ENCODE results near the gene MYPOP. TPM values are rescaled to one million over a fixed set of nuclear protein-coding genes. Genes with fewer than 3 reads are reported as not detected.

MYPOP gene
- total and polyA plus RNA-seq, 9 of the 15 experiments (the other 6 are each of a cell fraction or from before 2014, with no cell fraction given): 0.32 to 7.6 (median 1.6) TPM

DNA sequence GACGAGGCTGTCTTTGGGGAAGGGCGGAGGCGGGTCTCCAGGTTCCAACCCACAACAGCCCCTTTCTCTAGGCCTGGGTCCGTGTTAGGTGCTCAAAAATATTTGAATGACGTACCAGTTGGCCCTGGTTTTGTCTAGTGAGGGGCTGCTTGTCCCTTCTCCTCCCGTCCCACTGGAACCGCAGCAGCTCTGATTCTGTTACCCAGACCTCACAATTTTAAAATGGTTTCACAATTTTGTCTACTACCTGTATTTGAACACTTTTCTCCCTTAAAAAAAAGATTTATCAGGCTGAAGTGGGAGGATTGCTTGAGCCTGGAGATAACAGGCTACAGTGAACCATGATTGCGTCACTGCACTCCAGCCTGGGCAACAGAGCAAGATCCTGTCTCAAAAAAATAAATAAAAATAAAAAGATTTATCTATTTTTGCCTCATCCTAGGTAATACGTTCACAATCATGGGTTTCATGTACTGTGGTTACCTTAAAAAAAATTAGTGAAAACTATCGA is 15.2 kb downstream of the MYPOP start (continued):
- TF ChIP-seq, protein P1, sequence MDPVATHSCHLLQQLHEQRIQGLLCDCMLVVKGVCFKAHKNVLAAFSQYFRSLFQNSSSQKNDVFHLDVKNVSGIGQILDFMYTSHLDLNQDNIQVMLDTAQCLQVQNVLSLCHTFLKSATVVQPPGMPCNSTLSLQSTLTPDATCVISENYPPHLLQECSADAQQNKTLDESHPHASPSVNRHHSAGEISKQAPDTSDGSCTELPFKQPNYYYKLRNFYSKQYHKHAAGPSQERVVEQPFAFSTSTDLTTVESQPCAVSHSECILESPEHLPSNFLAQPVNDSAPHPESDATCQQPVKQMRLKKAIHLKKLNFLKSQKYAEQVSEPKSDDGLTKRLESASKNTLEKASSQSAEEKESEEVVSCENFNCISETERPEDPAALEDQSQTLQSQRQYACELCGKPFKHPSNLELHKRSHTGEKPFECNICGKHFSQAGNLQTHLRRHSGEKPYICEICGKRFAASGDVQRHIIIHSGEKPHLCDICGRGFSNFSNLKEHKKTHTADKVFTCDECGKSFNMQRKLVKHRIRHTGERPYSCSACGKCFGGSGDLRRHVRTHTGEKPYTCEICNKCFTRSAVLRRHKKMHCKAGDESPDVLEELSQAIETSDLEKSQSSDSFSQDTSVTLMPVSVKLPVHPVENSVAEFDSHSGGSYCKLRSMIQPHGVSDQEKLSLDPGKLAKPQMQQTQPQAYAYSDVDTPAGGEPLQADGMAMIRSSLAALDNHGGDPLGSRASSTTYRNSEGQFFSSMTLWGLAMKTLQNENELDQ (CRISPR knock-in tag; IDR thresholded peaks at IDR 0.05; ENCODE audit: borderline replicate concordance): no peak
- TF ChIP-seq CREBBP (IDR thresholded peaks at IDR 0.05; ENCODE audit: low read depth, low read length): no peak
- TF ChIP-seq LCOR (CRISPR knock-in tag; IDR thresholded peaks at IDR 0.05): no peak
- no peak for TF ChIP-seq MTA2 (IDR thresholded peaks at IDR 0.05; ENCODE audit: low read depth)
- no peak for TF ChIP-seq SAFB2 (IDR thresholded peaks at IDR 0.05; ENCODE audit: borderline replicate concordance, low read depth, low read length, severe bottlenecking)
- TF ChIP-seq HDGF (IDR thresholded peaks at IDR 0.05): no peak
- TF ChIP-seq, protein P2, sequence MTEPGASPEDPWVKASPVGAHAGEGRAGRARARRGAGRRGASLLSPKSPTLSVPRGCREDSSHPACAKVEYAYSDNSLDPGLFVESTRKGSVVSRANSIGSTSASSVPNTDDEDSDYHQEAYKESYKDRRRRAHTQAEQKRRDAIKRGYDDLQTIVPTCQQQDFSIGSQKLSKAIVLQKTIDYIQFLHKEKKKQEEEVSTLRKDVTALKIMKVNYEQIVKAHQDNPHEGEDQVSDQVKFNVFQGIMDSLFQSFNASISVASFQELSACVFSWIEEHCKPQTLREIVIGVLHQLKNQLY (CRISPR knock-in tag; conservative IDR thresholded peaks at IDR 0.05): no peak
- no peak for TF ChIP-seq EHMT2 (IDR thresholded peaks at IDR 0.05)
- TF ChIP-seq, protein P3, sequence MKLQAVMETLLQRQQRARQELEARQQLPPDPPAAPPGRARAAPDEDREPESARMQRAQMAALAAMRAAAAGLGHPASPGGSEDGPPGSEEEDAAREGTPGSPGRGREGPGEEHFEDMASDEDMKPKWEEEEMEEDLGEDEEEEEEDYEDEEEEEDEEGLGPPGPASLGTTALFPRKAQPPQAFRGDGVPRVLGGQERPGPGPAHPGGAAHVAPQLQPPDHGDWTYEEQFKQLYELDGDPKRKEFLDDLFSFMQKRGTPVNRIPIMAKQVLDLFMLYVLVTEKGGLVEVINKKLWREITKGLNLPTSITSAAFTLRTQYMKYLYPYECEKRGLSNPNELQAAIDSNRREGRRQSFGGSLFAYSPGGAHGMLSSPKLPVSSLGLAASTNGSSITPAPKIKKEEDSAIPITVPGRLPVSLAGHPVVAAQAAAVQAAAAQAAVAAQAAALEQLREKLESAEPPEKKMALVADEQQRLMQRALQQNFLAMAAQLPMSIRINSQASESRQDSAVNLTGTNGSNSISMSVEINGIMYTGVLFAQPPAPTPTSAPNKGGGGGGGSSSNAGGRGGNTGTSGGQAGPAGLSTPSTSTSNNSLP (IDR thresholded peaks at IDR 0.05; ENCODE audit: borderline replicate concordance, low read depth, low read length): no peak
- no peak for TF ChIP-seq SRSF7 (optimal IDR thresholded peaks at IDR 0.05; ENCODE audit: low read depth, low read length)
